OCI-LY7 (cell line): Measurements from ENCODE around the gene TRIM8. TPM values are rescaled to one million over a fixed set of nuclear protein-coding genes. Genes with fewer than 3 reads are reported as not detected.

Source experiments
- BruUV-seq: library from RNA; stranded (reverse); fragments of 400-500 nt; replicated peaks from 2 replicates; lab custom pipeline; 2021; lab: Mats Ljungman, UMichigan
- CTCF ChIA-PET: fragments of 300-600 bp; sonication (Branson Sonifier 250); formaldehyde crosslinking; loops from one replicate; lab custom pipeline; 2022; ENCODE audit warnings: antibody characterized with exemption; ENCODE audit not compliant: unreplicated experiment; lab: Charles Lee
- POLR2A ChIA-PET: fragments of 300-600 bp; sonication (Branson Sonifier 250); formaldehyde crosslinking; loops from one replicate; lab custom pipeline; 2022; ENCODE audit warnings: antibody characterized with exemption; lab: Charles Lee
- DNase-seq: peaks from one replicate; pipeline ENCODE4 v3.0.0-alpha.2; 2015; ENCODE audit warnings: low spot score
- H2AFZ ChIP-seq: fragments of 200-600 bp; sonication (generic), shearing (Covaris generic); 2 replicates; pipeline ENCODE4 v1.6.1; 2014; ENCODE audit warnings: mild to moderate bottlenecking, antibody characterized with exemption, low read length, moderate library complexity
- H3K27ac ChIP-seq: fragments of 200-600 bp; sonication (generic); 2 replicates; pipeline ENCODE4 v1.5.1; 2014; ENCODE audit warnings: mixed run types, low read depth, mild to moderate bottlenecking, moderate library complexity, low read length, inconsistent platforms; ENCODE audit not compliant: poor library complexity, severe bottlenecking
- H3K36me3 ChIP-seq: fragments of 200-600 bp; sonication (generic); 2 replicates; pipeline ENCODE4 v1.6.1; 2014; ENCODE audit warnings: mild to moderate bottlenecking, antibody characterized with exemption, low read length, moderate library complexity, mixed read lengths; ENCODE audit not compliant: insufficient read depth
- H3K4me1 ChIP-seq: fragments of 200-600 bp; sonication (generic); 2 replicates; pipeline ENCODE4 v1.5.1; 2014; ENCODE audit warnings: mild to moderate bottlenecking, low read length; ENCODE audit not compliant: insufficient read depth, poor library complexity, severe bottlenecking
- H3K4me2 ChIP-seq: fragments of 200-600 bp; sonication (generic); 2 replicates; pipeline ENCODE4 v1.6.1; 2014; ENCODE audit warnings: mild to moderate bottlenecking, low read length
- H3K4me3 ChIP-seq: fragments of 200-600 bp; sonication (generic); 2 replicates; pipeline ENCODE4 v1.5.1; 2014; ENCODE audit warnings: mild to moderate bottlenecking, low read depth, low read length; ENCODE audit not compliant: poor library complexity, severe bottlenecking
- H3K79me2 ChIP-seq: fragments of 200-600 bp; sonication (generic); 2 replicates; pipeline ENCODE4 v1.6.1; 2016; ENCODE audit warnings: low read depth, mild to moderate bottlenecking, low read length, moderate library complexity, mixed read lengths; ENCODE audit not compliant: insufficient read depth
- H3K9me2 ChIP-seq: fragments of 200-600 bp; sonication (generic); 2 replicates; pipeline ENCODE4 v1.6.1; 2016; ENCODE audit warnings: mild to moderate bottlenecking, low read length, mixed read lengths; ENCODE audit not compliant: insufficient read depth
- H3K9me3 ChIP-seq: fragments of 200-600 bp; sonication (generic); 2 replicates; pipeline ENCODE4 v1.6.1; 2014; ENCODE audit warnings: mild to moderate bottlenecking, mixed run types, low read length, mixed read lengths
- H4K20me1 ChIP-seq: fragments of 200-600 bp; sonication (generic); 2 replicates; pipeline ENCODE4 v1.6.1; 2014; ENCODE audit warnings: mild to moderate bottlenecking, antibody characterized with exemption, low read length, moderate library complexity, mixed read lengths; ENCODE audit not compliant: insufficient read depth
- CTCF ChIP-seq: fragments of 200-600 bp; sonication (generic); conservative IDR thresholded peaks from 2 replicates; pipeline ENCODE4 v1.5.1; 2014; ENCODE audit warnings: mild to moderate bottlenecking, antibody characterized with exemption, low read length, moderate library complexity, mixed read lengths
- EZH2phosphoT487 ChIP-seq: fragments of 200-600 bp; sonication (generic); IDR thresholded peaks from 2 replicates; pipeline ENCODE4 v1.6.1; 2018; ENCODE audit warnings: low read depth, borderline replicate concordance, mild to moderate bottlenecking, mixed run types, antibody characterized with exemption, low read length, moderate library complexity, mixed read lengths
- intact Hi-C: fragments of 100-400 bp; cut with micrococcal nuclease; formaldehyde crosslinking; loops from one replicate; pipeline ENCODE4 v1.10.0; 2022; ENCODE audit not compliant: unreplicated experiment
- total RNA-seq, 2 experiments: library from RNA; depleted of rRNA in 1 of 2; stranded (reverse); fragments of >200 nt in 1 of 2; shearing (Covaris generic) in 1 of 2; gene quantifications; 2 replicates each; pipeline ENCODE4 v1.2.3, GENCODE V29; 2014 to 2022

TRIM8 gene
- total RNA-seq, 2 experiments from 2014 or later = 54.2 to 92.1 TPM

- DNase-seq = peak; percentile 35
- H3K36me3 ChIP-seq = no peaks in the 10 kb centered on the region
- ChIA-PET POLR2A (interaction anchor here (0.5 to 1.9 kb wide), 3 partner anchors 23 to 562 kb away, joined by 3 to 5 read pairs (median 3); no protein-coding TSS in a partner anchor), CTCF (interaction anchor here (1.1 to 1.9 kb wide), 2 partner anchors 8 to 13 kb away, joined by 3 to 9 read pairs; no protein-coding TSS in a partner anchor)
- H3K79me2 ChIP-seq = no peaks in the 10 kb centered on the region
- H2AFZ ChIP-seq = no peak overlapping the region
- intact Hi-C loops = no loop called here
- no peaks in the 10 kb centered on the region for H3K9me2 ChIP-seq
- no peak overlapping the region for H3K4me2 ChIP-seq
- no TSS peak for BruUV-seq
- H4K20me1 ChIP-seq = no peaks in the 10 kb centered on the region
- H3K4me1 ChIP-seq = no peaks in the 10 kb centered on the region
- no peak overlapping the region for H3K27ac ChIP-seq
- H3K4me3 ChIP-seq = no peak overlapping the region
- H3K9me3 ChIP-seq = no peaks in the 10 kb centered on the region
- TF ChIP-seq CTCF (peak; percentile 76), EZH2phosphoT487 (no peak)
Observed at GRCh38 chr10:102669206-102670064, 25.2 kb downstream of the TRIM8 start.

GRCh38 chr10:102670065-102670670 lies 25.9 kb downstream of the TRIM8 start:
- H3K27ac ChIP-seq = no peak overlapping the region
- CTCF ChIA-PET = interaction anchor here (0.5 to 1.9 kb wide), 3 partner anchors 9 to 166 kb away, joined by 3 to 9 read pairs (median 5); no protein-coding TSS in a partner anchor
- H4K20me1 ChIP-seq = no peaks in the 10 kb centered on the region
- peak; percentile 58 for TF ChIP-seq CTCF
- no peak for TF ChIP-seq EZH2phosphoT487
- no peaks in the 10 kb centered on the region for H3K9me3 ChIP-seq
- no peaks in the 10 kb centered on the region; the same call in 1 of the 2 replicates for H3K36me3 ChIP-seq
- no peaks in the 10 kb centered on the region for H3K9me2 ChIP-seq
- intact Hi-C loops = no loop called here
- no peak overlapping the region for H2AFZ ChIP-seq
- peaks cover under 1% of the 10 kb centered on the region for H3K4me1 ChIP-seq
- H3K79me2 ChIP-seq = no peaks in the 10 kb centered on the region
- H3K4me2 ChIP-seq = no peak overlapping the region
- POLR2A ChIA-PET = interaction anchor here (0.5 to 1.9 kb wide), 3 partner anchors 24 to 561 kb away, joined by 3 to 5 read pairs (median 3); no protein-coding TSS in a partner anchor
- no peak overlapping the region for H3K4me3 ChIP-seq
- BruUV-seq = no TSS peak
- no peak for DNase-seq
